ENCODE results near the gene SPATA17.
"Not testable (repeated sequence)": the region's sequence is repeated elsewhere in the genome, so short reads cannot be mapped to it uniquely, and the experiment has no call there.

SPATA17 gene

GRCh38 chr1:217630711-217631591, at the start of gene SPATA17, which contains the start of gene GPATCH2:
Gene SPATA17, plus strand, starts transcription at chr1:217631344. Its CDS starts 35 bp downstream, at chr1:217631379.
Gene GPATCH2, minus strand, starts transcription at chr1:217631090. Its CDS starts 119 bp downstream, at chr1:217630971.
- peak; percentile 90 for DNase-seq

GRCh38 chr1:217584286-217584811, 46.8 kb upstream of the SPATA17 start:
- not testable (repeated sequence) for DNase-seq

GRCh38 chr1:217585577-217585976, 45.6 kb upstream of the SPATA17 start:
- no peak for DNase-seq

GRCh38 chr1:217586586-217586985, 44.6 kb upstream of the SPATA17 start:
- DNase-seq, result no peak

- DNase-seq, result no peak
These were observed 40.5 kb upstream of the SPATA17 start for GRCh38 chr1:217590598-217590997.

- DNase-seq, result no peak
These were observed 32.0 kb upstream of the SPATA17 start for GRCh38 chr1:217599154-217599553.

GRCh38 chr1:217602380-217602779, 28.8 kb upstream of the SPATA17 start:
- DNase-seq, result no peak

- no peak for DNase-seq
These were observed 25.8 kb upstream of the SPATA17 start for GRCh38 chr1:217605390-217605789.

GRCh38 chr1:217614200-217614712, 16.9 kb upstream of the SPATA17 start:
- no peak for DNase-seq

- no peak for DNase-seq
These were observed 14.0 kb upstream of the SPATA17 start for GRCh38 chr1:217617126-217617525.

GRCh38 chr1:217620814-217621213, 10.3 kb upstream of the SPATA17 start:
- no peak for DNase-seq

GRCh38 chr1:217622042-217622441, 9.1 kb upstream of the SPATA17 start:
- DNase-seq, result no peak

GRCh38 chr1:217626321-217626720, 4.8 kb upstream of the SPATA17 start:
- DNase-seq, result no peak

- DNase-seq, result no peak
These were observed 3.7 kb upstream of the SPATA17 start for GRCh38 chr1:217627431-217627830.

GRCh38 chr1:217642455-217642854, 11.3 kb downstream of the SPATA17 start:
- no peak for DNase-seq

- no peak for DNase-seq
These were observed 16.6 kb downstream of the SPATA17 start for GRCh38 chr1:217647791-217648190.

- DNase-seq, result no peak
These were observed 19.5 kb downstream of the SPATA17 start for GRCh38 chr1:217650674-217651073.

- no peak for DNase-seq
These were observed 29.4 kb downstream of the SPATA17 start for GRCh38 chr1:217660353-217661062.

GRCh38 chr1:217661407-217661806, 30.3 kb downstream of the SPATA17 start:
- no peak for DNase-seq

GRCh38 chr1:217668351-217668940, 37.3 kb downstream of the SPATA17 start:
- DNase-seq, result no peak

GRCh38 chr1:217673387-217673786, 42.2 kb downstream of the SPATA17 start:
- DNase-seq, result no peak

GRCh38 chr1:217674028-217674729, 43.0 kb downstream of the SPATA17 start:
- no peak for DNase-seq
